Measurements from ENCODE around the gene EXO5.

Gene EXO5

GRCh38 chr1:40508375-40509341, at the start of gene EXO5:
EXO5 (plus strand) TSS chr1:40508767; CDS start chr1:40514545, 5,778 bp downstream.
- ATAC-seq = peak; percentile 99

GRCh38 chr1:40462956-40463590, 45.5 kb upstream of the EXO5 start:
- TF ChIP-seq ZNF565 (CRISPR knock-in tag; conservative IDR thresholded peaks at IDR 0.05; ENCODE audit: low read depth) (no peak), ISL1 (CRISPR knock-in tag; IDR thresholded peaks at IDR 0.05) (no peak), POU6F1 (CRISPR knock-in tag; IDR thresholded peaks at IDR 0.05; ENCODE audit: borderline replicate concordance, low read depth) (no peak), ZC3H10 (CRISPR knock-in tag; IDR thresholded peaks at IDR 0.05) (no peak), PPARA (CRISPR knock-in tag; IDR thresholded peaks at IDR 0.05; ENCODE audit: borderline replicate concordance) (no peak), TSHZ2 (CRISPR knock-in tag; IDR thresholded peaks at IDR 0.05) (no peak), ZNF8 (CRISPR knock-in tag; IDR thresholded peaks at IDR 0.05) (no peak), SNAI2 (CRISPR knock-in tag; IDR thresholded peaks at IDR 0.05) (no peak), PATZ1 (CRISPR knock-in tag; IDR thresholded peaks at IDR 0.05; ENCODE audit: borderline replicate concordance) (no peak), ZFP30 (CRISPR knock-in tag; IDR thresholded peaks at IDR 0.05) (no peak), OSR1 (CRISPR knock-in tag; IDR thresholded peaks at IDR 0.05) (no peak), BACH2 (CRISPR knock-in tag; IDR thresholded peaks at IDR 0.05; ENCODE audit: borderline replicate concordance) (no peak), ZNF70 (CRISPR knock-in tag; IDR thresholded peaks at IDR 0.05) (no peak), ARNTL (CRISPR knock-in tag; IDR thresholded peaks at IDR 0.05; ENCODE audit: borderline replicate concordance, low read depth) (no peak), TCF4 (CRISPR knock-in tag; IDR thresholded peaks at IDR 0.05; ENCODE audit: borderline replicate concordance) (no peak), CSDC2 (CRISPR knock-in tag; IDR thresholded peaks at IDR 0.05) (no peak), GLIS3 (CRISPR knock-in tag; IDR thresholded peaks at IDR 0.05) (no peak), CREB5 (CRISPR knock-in tag; IDR thresholded peaks at IDR 0.05; ENCODE audit: low read depth) (no peak)
- no peak for ATAC-seq

More at GRCh38 chr1:40508375-40509341, at the start of gene EXO5:
- TF ChIP-seq POU6F1 (CRISPR knock-in tag; IDR thresholded peaks at IDR 0.05; ENCODE audit: borderline replicate concordance, low read depth) = no peak
- TF ChIP-seq ZNF8 (CRISPR knock-in tag; IDR thresholded peaks at IDR 0.05) = no peak
- TF ChIP-seq ZFP3 (CRISPR knock-in tag; IDR thresholded peaks at IDR 0.05) = peak; percentile 10; the same call in 1 of the 2 replicates
- no peak for TF ChIP-seq TOX (CRISPR knock-in tag; IDR thresholded peaks at IDR 0.05; ENCODE audit: borderline replicate concordance)
